Right lobe of liver (tissue), 6 donors: ENCODE measurements around the gene SLC25A36. TPM values are rescaled to one million over a fixed set of nuclear protein-coding genes. Genes with fewer than 3 reads are reported as not detected.

Experiments used
- ATAC-seq, 4 donors: fragments of 200-7000 bp; cut with Tn5 transposase; one replicate each; pipeline ENCODE4 v1.9.1; 2020; ENCODE audit warnings: mild to moderate bottlenecking in 4 of 4, moderate library complexity in 4 of 4
- DNase-seq, 3 donors: peaks; one replicate each; pipeline ENCODE4 v3.0.0-alpha.2; 2020
- H3K27ac ChIP-seq, 3 donors: fragments of 200-600 bp; one replicate each; pipeline ENCODE4 v1.8.0; 2022
- H3K27me3 ChIP-seq, 2 donors: fragments of 200-600 bp; one replicate each; pipeline ENCODE4 v1.8.0; 2022
- H3K36me3 ChIP-seq, 4 donors: fragments of 200-600 bp; sonication (generic) in 1 of 4; one replicate each; pipeline versions ENCODE4 v1.5.1 to v1.8.0; 2017 to 2022; ENCODE audit warnings: control low read depth in 1 of 4
- H3K4me1 ChIP-seq, 4 donors: fragments of 200-600 bp; sonication (generic) in 1 of 4; one replicate each; pipeline versions ENCODE4 v1.5.1 to v1.8.0; 2017 to 2022; ENCODE audit warnings: control low read depth in 1 of 4
- H3K4me3 ChIP-seq, 3 donors: fragments of 200-600 bp; one replicate each; pipeline ENCODE4 v1.8.0; 2022
- H3K9me3 ChIP-seq, 4 donors: fragments of 200-600 bp; sonication (generic) in 1 of 4; one replicate each; pipeline versions ENCODE4 v1.5.1 to v1.8.0; 2017 to 2022; ENCODE audit warnings: control low read depth in 1 of 4
- POLR2A ChIP-seq: fragments of 450-650 bp; IDR thresholded peaks from one replicate; pipeline ENCODE4 v1.6.1; 2017; ENCODE audit warnings: antibody characterized with exemption, mild to moderate bottlenecking
- WGBS: methylation state at CpG from one replicate; pipeline ENCODE4 v1.1.6; 2018; ENCODE audit warnings: low coverage, low lambda C conversion rate; ENCODE audit not compliant: insufficient coverage; ENCODE audit errors: missing lambda C conversion rate; 5-methylcytosine and 5-hydroxymethylcytosine counted together
- intact Hi-C, 2 donors: fragments of 100-400 bp; cut with DNase I; formaldehyde crosslinking; loops; one replicate each; pipeline versions ENCODE4 v1.11.2 to v1.14.1; 2022
- total RNA-seq, 6 experiments: library from RNA; depleted of rRNA in 2 of 6; stranded (reverse); fragments of >200 nt in 2 of 6; fragmentation: NEBNext Ultra II Directional in 3 of 6; extraction: Animal tissue kit (Norgen Biotek cat#: 25700) in 3 of 6; gene quantifications; one replicate each; pipeline versions ENCODE4 v1.1.0 to v1.2.4, GENCODE V29; 2016 to 2023
- TF ChIP-seq, protein P1 (sequence below), 4 donors: fragments of 200-600 bp in 3 of 4; fragments of 450-650 bp in 1 of 4; IDR thresholded peaks; one replicate each; pipeline versions ENCODE4 v1.5.1 to v1.8.0; 2016 to 2022; ENCODE audit warnings: antibody characterized with exemption in 4 of 4, mild to moderate bottlenecking in 2 of 4
- donor health status: DM: no; HTN: yes; CAD: no.
- donor health status: DM: no; HTN: no; CAD: no.
- donor health status: DM: no; HTN: no; CAD: no.
- donor health status: DM: no; HTN: yes; CAD: no.
- donor health status: DM: no; HTN: yes; CAD: no.

The SLC25A36 gene
- total RNA-seq, 6 experiments from 2014 or later, result 2.8 to 6.0 (median 5.1) TPM

DNA sequence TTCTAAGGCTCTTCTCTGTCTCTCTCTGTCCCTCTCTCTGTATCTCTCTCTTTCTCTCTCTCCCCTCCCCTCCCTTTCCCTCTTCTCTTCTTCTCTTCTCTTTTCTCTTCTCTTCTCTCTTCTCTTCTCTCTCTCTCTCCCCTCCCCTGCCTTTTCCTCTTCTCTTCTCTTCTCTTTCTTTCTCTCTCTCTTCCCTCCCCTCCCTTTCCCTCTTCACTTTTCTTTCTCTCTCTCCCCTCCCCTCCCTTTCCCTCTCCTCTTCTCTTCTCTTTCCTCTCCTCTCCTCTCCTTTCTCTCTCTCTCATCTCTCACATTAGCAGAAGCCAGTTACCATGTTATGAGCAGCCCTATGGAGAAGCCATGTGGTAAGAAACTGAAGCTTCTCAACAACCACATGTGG, 25.0 kb upstream of the SLC25A36 start:
- Histone ChIP-seq H3K36me3 (no peaks in the 10 kb centered on the region), H3K27me3 (peaks cover 0 to 24% of the 10 kb centered on the region in 2 donors), H3K4me1 (peaks cover 0 to 5% (median 0%) of the 10 kb centered on the region in 4 donors), H3K9me3 (no peaks in the 10 kb centered on the region), H3K4me3 (no peak overlapping the region), H3K27ac (no peak overlapping the region)
- TF ChIP-seq POLR2A, result no peak
- TF ChIP-seq, protein P1, sequence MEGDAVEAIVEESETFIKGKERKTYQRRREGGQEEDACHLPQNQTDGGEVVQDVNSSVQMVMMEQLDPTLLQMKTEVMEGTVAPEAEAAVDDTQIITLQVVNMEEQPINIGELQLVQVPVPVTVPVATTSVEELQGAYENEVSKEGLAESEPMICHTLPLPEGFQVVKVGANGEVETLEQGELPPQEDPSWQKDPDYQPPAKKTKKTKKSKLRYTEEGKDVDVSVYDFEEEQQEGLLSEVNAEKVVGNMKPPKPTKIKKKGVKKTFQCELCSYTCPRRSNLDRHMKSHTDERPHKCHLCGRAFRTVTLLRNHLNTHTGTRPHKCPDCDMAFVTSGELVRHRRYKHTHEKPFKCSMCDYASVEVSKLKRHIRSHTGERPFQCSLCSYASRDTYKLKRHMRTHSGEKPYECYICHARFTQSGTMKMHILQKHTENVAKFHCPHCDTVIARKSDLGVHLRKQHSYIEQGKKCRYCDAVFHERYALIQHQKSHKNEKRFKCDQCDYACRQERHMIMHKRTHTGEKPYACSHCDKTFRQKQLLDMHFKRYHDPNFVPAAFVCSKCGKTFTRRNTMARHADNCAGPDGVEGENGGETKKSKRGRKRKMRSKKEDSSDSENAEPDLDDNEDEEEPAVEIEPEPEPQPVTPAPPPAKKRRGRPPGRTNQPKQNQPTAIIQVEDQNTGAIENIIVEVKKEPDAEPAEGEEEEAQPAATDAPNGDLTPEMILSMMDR (IDR thresholded peaks at IDR 0.05), result no peak
- ATAC-seq (no peak), DNase-seq (no peak)
- intact Hi-C loops, result no loop called here

DNA sequence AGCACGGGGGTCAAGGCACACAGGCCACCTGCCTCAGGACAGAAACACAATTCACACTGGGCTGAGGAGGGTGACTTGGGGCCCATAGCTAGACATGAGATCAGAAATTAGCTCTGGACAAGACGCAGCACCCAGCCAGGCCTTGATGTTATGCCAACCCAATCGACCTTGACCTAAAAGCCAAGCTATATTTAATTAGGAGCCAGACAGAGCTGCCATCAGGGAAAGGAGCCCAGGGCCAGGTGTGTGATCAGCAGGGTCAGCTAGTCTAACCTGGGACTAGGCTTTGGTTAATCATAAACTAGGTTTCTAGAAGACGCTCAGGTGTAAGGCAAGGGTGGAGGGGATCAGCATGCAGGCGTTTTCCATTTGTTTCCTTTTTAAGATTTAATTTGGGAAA, 23.9 kb upstream of the SLC25A36 start:
- Histone ChIP-seq H3K27ac (no peak overlapping the region), H3K4me3 (no peak overlapping the region), H3K4me1 (peaks cover 0 to 5% (median 0%) of the 10 kb centered on the region in 4 donors), H3K36me3 (no peaks in the 10 kb centered on the region), H3K9me3 (no peaks in the 10 kb centered on the region), H3K27me3 (peaks cover 0 to 24% of the 10 kb centered on the region in 2 donors)
- intact Hi-C loops, result no loop called here
- ATAC-seq (peak in 2 of 4 donors; percentile 28 to 54), DNase-seq (no peak)
- TF ChIP-seq, protein P1 (IDR thresholded peaks at IDR 0.05), result no peak
- no peak for TF ChIP-seq POLR2A
- WGBS, result 35% methylated on average over 5 of the region's 5 CpGs

DNA sequence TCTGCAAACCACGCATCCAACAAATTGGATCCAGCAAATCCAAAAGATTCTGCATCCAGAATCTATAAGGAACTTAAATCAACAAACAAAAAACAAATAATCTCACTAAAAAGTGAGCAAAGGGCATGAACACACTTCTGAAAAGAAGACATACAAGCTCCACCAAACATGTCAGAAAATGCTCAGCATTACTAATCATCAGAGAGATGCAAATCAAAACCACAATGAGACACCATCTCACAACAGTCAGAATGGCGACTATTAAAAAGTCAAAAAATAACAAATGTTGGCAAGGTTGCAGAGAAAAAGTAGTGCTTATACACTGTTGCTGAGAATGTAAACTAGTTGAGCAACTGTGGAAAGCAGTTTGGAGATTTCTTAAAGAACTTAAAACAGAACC, 21.6 kb upstream of the SLC25A36 start:
- Histone ChIP-seq H3K4me1 (peaks cover 0 to 5% (median 0%) of the 10 kb centered on the region in 4 donors), H3K9me3 (no peaks in the 10 kb centered on the region), H3K27ac (no peak overlapping the region), H3K4me3 (no peak overlapping the region), H3K27me3 (peaks cover 0 to 16% of the 10 kb centered on the region in 2 donors), H3K36me3 (no peaks in the 10 kb centered on the region)
- no peak for TF ChIP-seq POLR2A
- TF ChIP-seq, protein P1 (IDR thresholded peaks at IDR 0.05), result no peak
- DNase-seq (no peak), ATAC-seq (no peak)
- 70% methylated on average over 2 of the region's 2 CpGs for WGBS
- intact Hi-C loops, result no loop called here

DNA sequence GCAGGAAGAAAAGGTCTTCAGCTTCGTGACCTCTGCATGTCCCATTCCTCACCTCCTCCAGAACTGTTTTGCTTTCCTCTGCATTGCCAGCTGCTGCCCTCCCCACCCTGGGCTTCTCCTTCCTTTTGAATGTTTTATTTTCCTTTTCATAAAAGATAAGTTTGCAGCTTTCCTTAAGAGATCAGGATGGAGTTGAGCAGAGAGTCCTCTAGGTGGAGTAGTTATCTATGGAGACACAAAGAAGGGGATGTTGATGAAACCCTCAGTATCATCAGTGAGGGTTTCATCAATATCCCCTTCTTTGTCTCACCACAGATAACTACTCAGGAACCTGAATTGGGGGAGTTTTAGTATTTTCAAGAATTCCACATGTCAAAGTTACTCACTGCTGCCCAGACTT, 19.0 kb upstream of the SLC25A36 start:
- ATAC-seq (peak in 2 of 4 donors; percentile 14 to 31), DNase-seq (no peak)
- Histone ChIP-seq H3K4me3 (no peak overlapping the region), H3K4me1 (peaks cover 0 to 5% (median 0%) of the 10 kb centered on the region in 4 donors), H3K36me3 (no peaks in the 10 kb centered on the region), H3K27ac (no peak overlapping the region), H3K27me3 (peaks cover 0 to 16% of the 10 kb centered on the region in 2 donors), H3K9me3 (no peaks in the 10 kb centered on the region)
- WGBS, result 50% methylated on average over 1 of the region's 1 CpG
- TF ChIP-seq, protein P1 (IDR thresholded peaks at IDR 0.05), result peak in 3 of 4 donors; percentile 27 to 32 (median 30)
- TF ChIP-seq POLR2A, result no peak
- intact Hi-C loops, result no loop called here
